NB4 (cell line): ENCODE results near the gene APOBEC3A.

Source experiments
- POLR2A ChIP-seq: IDR thresholded peaks from 2 replicates; pipeline ENCODE4 v1.6.1; 2011; ENCODE audit warnings: mild to moderate bottlenecking; ENCODE audit not compliant: insufficient read length; ENCODE audit errors: extremely low read depth
- TF ChIP-seq, protein P1 (sequence below): IDR thresholded peaks from one replicate; pipeline ENCODE4 v1.5.1; 2012; ENCODE audit warnings: low read depth, low read length

DNA sequence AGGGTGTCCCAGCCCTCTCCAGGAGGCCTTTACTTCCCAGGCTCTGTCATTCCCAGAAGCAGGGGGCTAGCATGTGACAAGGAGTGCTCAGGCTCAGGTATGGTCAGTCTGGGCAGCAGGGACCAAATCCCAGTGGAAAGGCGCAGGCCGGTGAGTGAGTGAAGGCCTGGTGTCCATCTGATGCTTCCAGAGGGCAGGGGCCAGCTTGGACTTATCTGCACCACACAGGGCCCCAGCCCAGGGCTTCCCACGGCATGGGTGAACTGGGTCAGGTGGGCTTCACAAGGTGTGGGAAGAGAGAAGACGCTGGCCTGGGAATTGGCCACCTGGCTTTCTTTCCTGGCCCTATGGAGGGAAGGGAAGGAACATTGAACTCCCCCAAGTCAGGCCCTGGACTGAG lies 20.4 kb upstream of the APOBEC3A start:
- TF ChIP-seq POLR2A, result no peak
- TF ChIP-seq, protein P1, sequence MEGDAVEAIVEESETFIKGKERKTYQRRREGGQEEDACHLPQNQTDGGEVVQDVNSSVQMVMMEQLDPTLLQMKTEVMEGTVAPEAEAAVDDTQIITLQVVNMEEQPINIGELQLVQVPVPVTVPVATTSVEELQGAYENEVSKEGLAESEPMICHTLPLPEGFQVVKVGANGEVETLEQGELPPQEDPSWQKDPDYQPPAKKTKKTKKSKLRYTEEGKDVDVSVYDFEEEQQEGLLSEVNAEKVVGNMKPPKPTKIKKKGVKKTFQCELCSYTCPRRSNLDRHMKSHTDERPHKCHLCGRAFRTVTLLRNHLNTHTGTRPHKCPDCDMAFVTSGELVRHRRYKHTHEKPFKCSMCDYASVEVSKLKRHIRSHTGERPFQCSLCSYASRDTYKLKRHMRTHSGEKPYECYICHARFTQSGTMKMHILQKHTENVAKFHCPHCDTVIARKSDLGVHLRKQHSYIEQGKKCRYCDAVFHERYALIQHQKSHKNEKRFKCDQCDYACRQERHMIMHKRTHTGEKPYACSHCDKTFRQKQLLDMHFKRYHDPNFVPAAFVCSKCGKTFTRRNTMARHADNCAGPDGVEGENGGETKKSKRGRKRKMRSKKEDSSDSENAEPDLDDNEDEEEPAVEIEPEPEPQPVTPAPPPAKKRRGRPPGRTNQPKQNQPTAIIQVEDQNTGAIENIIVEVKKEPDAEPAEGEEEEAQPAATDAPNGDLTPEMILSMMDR, result no peak
